Prostate gland (tissue), 2 donors: ENCODE measurements around the gene BNIP3. TPM values are rescaled to one million over a fixed set of nuclear protein-coding genes. Genes with fewer than 3 reads are reported as not detected.

Source experiments
- DNase-seq: peaks from one replicate; pipeline ENCODE4 v3.0.0-alpha.2; 2019; ENCODE audit warnings: low spot score
- H3K27ac ChIP-seq, 2 donors: fragments of 200-600 bp; sonication (generic); 2 replicates each; pipeline ENCODE4 v1.5.1; 2017 to 2019
- H3K27me3 ChIP-seq: fragments of 200-600 bp; sonication (generic); replicated peaks from 2 replicates; pipeline ENCODE4 v1.5.1; 2019; ENCODE audit not compliant: insufficient read depth
- H3K36me3 ChIP-seq, 2 donors: fragments of 200-600 bp; sonication (generic); 1 replicate in 1 of 2; 2 replicates in 1 of 2; pipeline versions ENCODE4 v1.5.1 to v1.8.1; 2017 to 2019
- H3K4me1 ChIP-seq: fragments of 200-600 bp; sonication (generic); replicated peaks from 2 replicates; pipeline ENCODE4 v1.5.1; 2019
- H3K4me3 ChIP-seq, 2 donors: fragments of 200-600 bp; sonication (generic); 2 replicates each; pipeline ENCODE4 v1.5.1; 2017 to 2019
- H3K9me3 ChIP-seq: fragments of 200-600 bp; sonication (generic); 2 replicates; pipeline ENCODE4 v1.5.1; 2017
- CTCF ChIP-seq, 4 experiments: fragments of 200-600 bp in 2 of 4; fragments of 450-650 bp in 2 of 4; sonication (generic) in 2 of 4; IDR thresholded peaks; 1 replicate in 3 of 4; 2 replicates in 1 of 4; pipeline ENCODE4 v1.5.1; 2016 to 2019; ENCODE audit warnings: antibody characterized with exemption in 4 of 4, mild to moderate bottlenecking in 2 of 4, moderate library complexity in 2 of 4
- POLR2A ChIP-seq: fragments of 450-650 bp; IDR thresholded peaks from one replicate; pipeline ENCODE4 v1.6.1; 2016; ENCODE audit warnings: antibody characterized with exemption, mild to moderate bottlenecking
- POLR2AphosphoS5 ChIP-seq: sonication (generic); formaldehyde crosslinking; IDR thresholded peaks from one replicate; pipeline ENCODE4 v1.6.1; 2017; ENCODE audit warnings: antibody characterized with exemption
- WGBS: methylation state at CpG from one replicate; pipeline ENCODE4 v1.1.5; 2018; 5-methylcytosine and 5-hydroxymethylcytosine counted together
- intact Hi-C: fragments of 100-400 bp; cut with DNase I; formaldehyde crosslinking; loops from one replicate; pipeline ENCODE4 v1.14.2; 2022
- total RNA-seq, 2 donors: library from RNA; depleted of rRNA; stranded (reverse); fragments of >200 nt; gene quantifications; one replicate each; pipeline ENCODE4 v1.1.0, GENCODE V29; 2016

Gene BNIP3
- total RNA-seq, 2 donors from 2014 or later: 148 to 325 TPM

DNA sequence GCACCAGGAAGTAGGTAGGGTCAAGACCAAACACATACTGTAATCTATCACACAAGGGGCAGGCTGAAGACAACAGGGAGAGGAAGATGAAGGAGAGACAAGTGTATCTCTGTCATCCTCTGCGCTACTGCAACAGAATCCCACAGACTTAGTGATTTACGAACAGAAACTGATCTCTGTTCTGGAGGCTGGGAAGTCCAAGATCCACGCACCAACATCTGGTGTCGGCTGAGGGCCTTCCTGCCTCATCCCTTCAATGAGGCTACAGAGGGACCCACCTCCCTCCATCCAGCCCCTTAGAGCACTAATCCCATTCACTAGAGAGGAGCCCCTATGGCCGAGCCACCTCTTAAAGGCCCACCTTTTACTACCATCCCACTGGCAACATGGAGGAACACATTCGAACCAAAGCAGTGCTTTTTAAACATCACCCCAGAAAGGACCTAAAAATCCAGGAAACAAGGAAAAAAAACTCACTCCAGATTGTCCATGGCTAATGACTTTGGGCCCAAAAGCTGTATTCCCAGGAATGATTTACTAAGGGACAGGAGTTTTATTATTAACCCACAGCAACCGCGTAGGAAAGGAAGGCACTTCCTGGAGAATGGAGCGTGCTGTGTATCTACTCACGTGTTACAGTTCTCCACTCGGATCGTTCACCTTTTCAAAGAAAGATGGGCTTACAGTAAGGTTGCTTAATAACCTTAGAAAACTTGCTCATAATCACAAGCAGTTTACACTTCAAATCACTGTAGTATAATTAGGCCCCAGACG, 4.2 kb downstream of the BNIP3 start:
- 84% methylated on average over 13 of the region's 13 CpGs for WGBS
- Histone ChIP-seq H3K27me3 (no peaks in the 10 kb centered on the region), H3K27ac (no peak overlapping the region), H3K9me3 (no peaks in the 10 kb centered on the region), H3K4me1 (peaks cover 19% of the 10 kb centered on the region), H3K36me3 (no peaks in the 10 kb centered on the region), H3K4me3 (no peak overlapping the region)
- no peak for DNase-seq
- TF ChIP-seq POLR2A (no peak), CTCF (IDR thresholded peaks at IDR 0.05) (no peak), POLR2AphosphoS5 (no peak)
- intact Hi-C loops: no loop called here

DNA sequence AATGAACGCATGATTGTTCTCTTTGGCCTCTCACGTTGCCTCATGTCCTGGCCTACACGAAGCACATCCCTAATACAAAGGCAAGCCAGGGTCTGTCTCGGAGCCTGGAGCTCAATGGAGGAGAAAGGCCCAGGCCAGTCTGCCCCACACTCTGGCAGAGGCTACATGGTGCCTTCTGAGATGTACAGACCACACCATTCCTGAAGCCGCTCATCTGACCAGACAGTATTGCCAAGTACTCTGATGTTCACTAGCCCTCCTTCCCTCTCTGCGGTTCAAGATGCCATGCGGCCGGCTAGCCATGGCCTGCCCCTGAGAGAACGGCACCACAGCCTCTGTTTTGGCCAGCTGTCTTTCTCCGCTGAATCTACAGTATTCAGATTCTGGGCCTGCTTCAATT, 5.9 kb downstream of the BNIP3 start:
- Histone ChIP-seq H3K27ac (no peak overlapping the region), H3K36me3 (no peaks in the 10 kb centered on the region), H3K27me3 (no peaks in the 10 kb centered on the region), H3K4me1 (peaks cover 19% of the 10 kb centered on the region), H3K9me3 (no peaks in the 10 kb centered on the region), H3K4me3 (no peak overlapping the region)
- no peak for DNase-seq
- 93% methylated on average over 10 of the region's 10 CpGs for WGBS
- TF ChIP-seq POLR2AphosphoS5 (no peak), POLR2A (no peak), CTCF (IDR thresholded peaks at IDR 0.05) (no peak)
- intact Hi-C loops: no loop called here

GRCh38 chr10:131975003-131975402, 6.7 kb downstream of the BNIP3 start:
- DNase-seq: no peak
- intact Hi-C loops: no loop called here
- 78% methylated on average over 6 of the region's 6 CpGs for WGBS
- no peak overlapping the region for H3K27ac ChIP-seq
- TF ChIP-seq POLR2A (no peak), POLR2AphosphoS5 (no peak), CTCF (IDR thresholded peaks at IDR 0.05) (no peak)
- H3K4me1 ChIP-seq: peaks cover 19% of the 10 kb centered on the region
- no peaks in the 10 kb centered on the region for H3K9me3 ChIP-seq
- H3K36me3 ChIP-seq: no peaks in the 10 kb centered on the region
- H3K4me3 ChIP-seq: no peak overlapping the region
- H3K27me3 ChIP-seq: no peaks in the 10 kb centered on the region

DNA sequence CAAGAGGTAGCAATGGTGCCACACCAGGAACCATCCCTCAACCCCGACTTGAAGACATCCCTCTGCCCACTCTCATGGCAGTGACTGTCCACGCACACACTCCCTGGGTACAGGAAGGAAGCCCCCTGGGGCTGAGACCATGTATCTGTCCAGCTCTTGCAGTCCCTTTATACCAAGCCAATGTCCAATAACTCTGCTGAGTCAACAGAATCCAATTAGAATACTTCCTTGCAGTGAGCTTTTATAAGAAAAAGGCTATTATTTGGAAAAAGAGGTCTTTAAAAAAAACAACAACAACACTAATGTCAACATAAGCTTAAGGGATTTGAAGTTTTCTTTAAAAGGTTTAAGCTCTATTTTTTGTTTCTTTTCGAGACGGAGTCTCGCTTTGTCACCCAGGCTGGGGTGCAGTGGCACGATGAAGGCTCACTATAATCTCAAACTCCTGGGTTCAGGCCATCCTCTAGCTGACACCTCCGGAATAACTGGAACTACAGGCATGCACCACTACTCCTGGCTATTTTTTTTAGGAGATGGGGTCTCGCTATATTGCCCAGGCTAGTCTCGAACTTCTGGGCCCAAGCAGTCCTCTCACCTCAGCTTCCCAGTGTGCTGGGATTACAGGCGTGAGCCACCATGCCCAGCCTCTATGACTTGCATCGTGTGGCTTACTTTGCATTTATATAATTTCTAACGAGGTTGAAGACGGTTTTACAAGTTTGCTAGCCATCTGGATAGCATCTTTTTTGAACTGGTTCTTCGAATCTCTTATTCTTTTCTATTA, 7.5 kb downstream of the BNIP3 start:
- no peaks in the 10 kb centered on the region for H3K9me3 ChIP-seq
- no peak for DNase-seq
- intact Hi-C loops: no loop called here
- no peak overlapping the region for H3K4me3 ChIP-seq
- TF ChIP-seq CTCF (IDR thresholded peaks at IDR 0.05) (no peak), POLR2AphosphoS5 (no peak), POLR2A (no peak)
- H3K4me1 ChIP-seq: peaks cover 19% of the 10 kb centered on the region
- 88% methylated on average over 14 of the region's 14 CpGs for WGBS
- H3K36me3 ChIP-seq: peaks cover 0 to 6% of the 10 kb centered on the region in 2 donors
- H3K27ac ChIP-seq: no peak overlapping the region
- no peaks in the 10 kb centered on the region for H3K27me3 ChIP-seq
